SU-DHL-6 (cell line): ENCODE data around the gene CSTB.
A peak's percentile ranks its signal among the peaks of the same experiment; 100 is the strongest.

Source experiments
- H2AFZ ChIP-seq: fragments of 200-600 bp; sonication (generic); 2 replicates; pipeline ENCODE4 v1.6.1; 2014; ENCODE audit warnings: low read depth, mild to moderate bottlenecking, moderate library complexity, mixed read lengths, antibody characterized with exemption, low read length; ENCODE audit not compliant: severe bottlenecking
- H3F3A ChIP-seq: fragments of 200-600 bp; shearing (Covaris generic); 2 replicates; pipeline ENCODE4 v1.6.0; 2016; ENCODE audit warnings: antibody characterized with exemption, mild to moderate bottlenecking; ENCODE audit not compliant: insufficient read depth
- H3K27ac ChIP-seq: fragments of 200-600 bp; sonication (generic); 2 replicates; pipeline ENCODE4 v1.5.1; 2016; ENCODE audit warnings: low read depth, mild to moderate bottlenecking, low read length, moderate library complexity, mixed read lengths
- H3K27me3 ChIP-seq: fragments of 200-600 bp; sonication (generic), shearing (Covaris generic); 2 replicates; pipeline ENCODE4 v1.6.0; 2014; ENCODE audit warnings: mild to moderate bottlenecking, low read length
- H3K36me3 ChIP-seq: fragments of 200-600 bp; sonication (generic); 2 replicates; pipeline ENCODE4 v1.6.1; 2014; ENCODE audit warnings: mild to moderate bottlenecking, low read length, mixed read lengths
- H3K4me2 ChIP-seq: fragments of 300-600, 200-600 bp; shearing (Covaris generic), sonication (generic); 2 replicates; pipeline ENCODE4 v1.6.0; 2014; ENCODE audit warnings: low read length, low read depth, mild to moderate bottlenecking; ENCODE audit not compliant: poor library complexity, severe bottlenecking
- H3K4me3 ChIP-seq: fragments of 200-600 bp; sonication (generic); 2 replicates; pipeline ENCODE4 v1.5.1; 2014; ENCODE audit warnings: antibody characterized with exemption, low read length, mild to moderate bottlenecking, mixed read lengths; ENCODE audit not compliant: insufficient read depth, poor library complexity, severe bottlenecking
- H3K79me2 ChIP-seq: fragments of 200-600 bp; sonication (generic); 2 replicates; pipeline ENCODE4 v1.6.1; 2014; ENCODE audit warnings: mild to moderate bottlenecking, low read length, moderate library complexity; ENCODE audit not compliant: insufficient read depth
- H3K9ac ChIP-seq: fragments of 200-600 bp; sonication (generic); 2 replicates; pipeline ENCODE4 v1.7.0; 2014; ENCODE audit warnings: mild to moderate bottlenecking, low read length
- H3K9me2 ChIP-seq: fragments of 200-600 bp; sonication (generic); replicated peaks from 2 replicates; pipeline ENCODE4 v1.6.1; 2014; ENCODE audit warnings: low read length; ENCODE audit not compliant: insufficient read depth
- H3K9me3 ChIP-seq: fragments of 200-600 bp; sonication (generic); 2 replicates; pipeline ENCODE4 v1.6.1; 2014; ENCODE audit warnings: low read length, mixed read lengths; ENCODE audit not compliant: insufficient read depth
- H4K20me1 ChIP-seq: fragments of 200-600 bp; sonication (generic); 2 replicates; pipeline ENCODE4 v1.6.1; 2014; ENCODE audit warnings: low read depth, mild to moderate bottlenecking, antibody characterized with exemption, low read length, moderate library complexity, mixed read lengths
- CTCF ChIP-seq: fragments of 200-600 bp; sonication (generic); IDR thresholded peaks from one replicate; pipeline ENCODE4 v1.5.1; 2017; ENCODE audit warnings: antibody characterized with exemption, mild to moderate bottlenecking, low read length, moderate library complexity; ENCODE audit not compliant: insufficient read depth, poor library complexity, severe bottlenecking
- EZH2phosphoT487 ChIP-seq: fragments of 200-600 bp; sonication (generic), shearing (Covaris generic); conservative IDR thresholded peaks from 2 replicates; pipeline ENCODE4 v1.6.1; 2018; ENCODE audit warnings: mild to moderate bottlenecking, antibody characterized with exemption, low read length, moderate library complexity, mixed read lengths

The CSTB gene

GRCh38 chr21:43727519-43728153 is 48.5 kb downstream of the CSTB start:
- no peak overlapping the region for H3K27ac ChIP-seq
- no peaks in the 10 kb centered on the region for H3K79me2 ChIP-seq
- no peaks in the 10 kb centered on the region for H3K9me3 ChIP-seq
- peaks cover 4% of the 10 kb centered on the region; the same call in 1 of the 2 replicates for H3F3A ChIP-seq
- TF ChIP-seq CTCF: no peak
- no peak for TF ChIP-seq EZH2phosphoT487
- no peak overlapping the region for H3K4me3 ChIP-seq
- no peaks in the 10 kb centered on the region for H4K20me1 ChIP-seq
- H3K9ac ChIP-seq: no peak overlapping the region
- H3K9me2 ChIP-seq: no peaks in the 10 kb centered on the region
- no peaks in the 10 kb centered on the region for H3K36me3 ChIP-seq
- no peak overlapping the region for H2AFZ ChIP-seq
- peak overlapping the region; percentile 59 for H3K4me2 ChIP-seq
- H3K27me3 ChIP-seq: no peaks in the 10 kb centered on the region

- no peaks in the 10 kb centered on the region for H3K79me2 ChIP-seq
- peaks cover 4% of the 10 kb centered on the region; the same call in 1 of the 2 replicates for H3F3A ChIP-seq
- TF ChIP-seq EZH2phosphoT487 (no peak), CTCF (no peak)
- no peak overlapping the region for H3K4me3 ChIP-seq
- H2AFZ ChIP-seq: no peak overlapping the region
- no peak overlapping the region for H3K27ac ChIP-seq
- no peaks in the 10 kb centered on the region for H3K9me3 ChIP-seq
- H3K36me3 ChIP-seq: no peaks in the 10 kb centered on the region
- no peak overlapping the region for H3K4me2 ChIP-seq
- no peak overlapping the region for H3K9ac ChIP-seq
- no peaks in the 10 kb centered on the region for H3K9me2 ChIP-seq
- H3K27me3 ChIP-seq: no peaks in the 10 kb centered on the region
- H4K20me1 ChIP-seq: no peaks in the 10 kb centered on the region
Measured at GRCh38 chr21:43726686-43727518, 49.2 kb downstream of the CSTB start.
